WTC11 (cell line): ENCODE measurements around the gene ADRA1B.

Source experiments
- CREB1 ChIP-seq: sonication (generic); formaldehyde crosslinking; IDR thresholded peaks from 2 replicates; pipeline ENCODE4 v1.8.0; 2023; ENCODE audit warnings: mild to moderate bottlenecking, missing genetic modification reagents
- ELF4 ChIP-seq: sonication (generic); formaldehyde crosslinking; IDR thresholded peaks from 2 replicates; pipeline ENCODE4 v1.8.1; 2022; ENCODE audit warnings: low read depth, mild to moderate bottlenecking, moderate library complexity, missing genetic modification reagents
- ESRRA ChIP-seq: sonication (generic); formaldehyde crosslinking; IDR thresholded peaks from 2 replicates; pipeline ENCODE4 v1.8.1; 2022; ENCODE audit warnings: mild to moderate bottlenecking, missing genetic modification reagents, borderline replicate concordance
- TP53 ChIP-seq: sonication (generic); formaldehyde crosslinking; IDR thresholded peaks from 2 replicates; pipeline ENCODE4 v1.8.1; 2023; ENCODE audit warnings: mild to moderate bottlenecking, missing genetic modification reagents
- ZNF416 ChIP-seq: fragments of 250-450 bp; sonication (Bioruptor Pico); IDR thresholded peaks from 2 replicates; pipeline ENCODE4 v1.9.0; 2021; ENCODE audit warnings: mild to moderate bottlenecking, inconsistent platforms
- TF ChIP-seq, protein P1 (sequence below): fragments of 200-600 bp; IDR thresholded peaks from 2 replicates; pipeline ENCODE4 v1.8.0; 2022; ENCODE audit warnings: antibody characterized with exemption
- TF ChIP-seq, protein P2 (sequence below): sonication (generic); formaldehyde crosslinking; IDR thresholded peaks from 2 replicates; pipeline ENCODE4 v1.8.1; 2022; ENCODE audit warnings: missing genetic modification reagents, borderline replicate concordance
- TF ChIP-seq, protein P3 (sequence below): sonication (generic); formaldehyde crosslinking; IDR thresholded peaks from 2 replicates; pipeline ENCODE4 v1.8.1; 2023; ENCODE audit warnings: mild to moderate bottlenecking, missing genetic modification reagents, borderline replicate concordance
- TF ChIP-seq, protein P4 (sequence below): sonication (generic); formaldehyde crosslinking; IDR thresholded peaks from 2 replicates; pipeline ENCODE4 v1.8.0; 2022; ENCODE audit warnings: mild to moderate bottlenecking, missing genetic modification reagents
- TF ChIP-seq, protein P5 (sequence below): sonication (generic); formaldehyde crosslinking; IDR thresholded peaks from 2 replicates; pipeline ENCODE4 v1.8.1; 2023; ENCODE audit warnings: mild to moderate bottlenecking, moderate library complexity, missing genetic modification reagents
- TF ChIP-seq, protein P6 (sequence below): sonication (generic); formaldehyde crosslinking; IDR thresholded peaks from 2 replicates; pipeline ENCODE4 v1.8.1; 2022; ENCODE audit warnings: mild to moderate bottlenecking, moderate library complexity, missing genetic modification reagents

DNA sequence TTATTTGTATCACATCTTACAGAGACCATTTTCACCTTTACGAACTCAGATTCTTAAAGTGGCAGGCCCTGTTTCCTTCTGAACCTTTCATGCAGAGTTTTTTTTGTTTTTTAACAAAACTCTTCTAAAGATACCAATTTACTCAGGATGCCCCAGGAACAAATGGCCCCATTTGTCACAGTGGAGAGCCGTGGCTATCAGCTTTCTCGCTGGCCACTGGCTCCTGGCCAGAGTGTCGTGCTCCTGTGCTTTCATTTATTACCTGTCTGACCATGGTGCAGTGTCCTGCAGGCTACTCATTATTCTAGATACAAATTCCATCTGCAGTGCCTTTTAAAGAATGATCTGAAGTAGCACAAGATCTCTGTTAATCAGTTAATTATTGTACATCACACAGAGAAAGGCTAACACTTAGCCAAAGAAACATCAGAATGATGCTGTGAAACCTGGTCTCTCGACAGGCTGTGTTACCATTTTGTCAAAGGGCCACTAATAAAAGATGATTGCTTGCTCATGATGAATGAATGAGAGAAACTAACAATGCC is 27.8 kb downstream of the ADRA1B start:
- TF ChIP-seq, protein P1, sequence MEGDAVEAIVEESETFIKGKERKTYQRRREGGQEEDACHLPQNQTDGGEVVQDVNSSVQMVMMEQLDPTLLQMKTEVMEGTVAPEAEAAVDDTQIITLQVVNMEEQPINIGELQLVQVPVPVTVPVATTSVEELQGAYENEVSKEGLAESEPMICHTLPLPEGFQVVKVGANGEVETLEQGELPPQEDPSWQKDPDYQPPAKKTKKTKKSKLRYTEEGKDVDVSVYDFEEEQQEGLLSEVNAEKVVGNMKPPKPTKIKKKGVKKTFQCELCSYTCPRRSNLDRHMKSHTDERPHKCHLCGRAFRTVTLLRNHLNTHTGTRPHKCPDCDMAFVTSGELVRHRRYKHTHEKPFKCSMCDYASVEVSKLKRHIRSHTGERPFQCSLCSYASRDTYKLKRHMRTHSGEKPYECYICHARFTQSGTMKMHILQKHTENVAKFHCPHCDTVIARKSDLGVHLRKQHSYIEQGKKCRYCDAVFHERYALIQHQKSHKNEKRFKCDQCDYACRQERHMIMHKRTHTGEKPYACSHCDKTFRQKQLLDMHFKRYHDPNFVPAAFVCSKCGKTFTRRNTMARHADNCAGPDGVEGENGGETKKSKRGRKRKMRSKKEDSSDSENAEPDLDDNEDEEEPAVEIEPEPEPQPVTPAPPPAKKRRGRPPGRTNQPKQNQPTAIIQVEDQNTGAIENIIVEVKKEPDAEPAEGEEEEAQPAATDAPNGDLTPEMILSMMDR = no peak
- TF ChIP-seq CREB1 (CRISPR knock-in tag) = no peak
- no peak for TF ChIP-seq TP53 (CRISPR knock-in tag)
- TF ChIP-seq ELF4 (CRISPR knock-in tag) = no peak
- TF ChIP-seq, protein P2, sequence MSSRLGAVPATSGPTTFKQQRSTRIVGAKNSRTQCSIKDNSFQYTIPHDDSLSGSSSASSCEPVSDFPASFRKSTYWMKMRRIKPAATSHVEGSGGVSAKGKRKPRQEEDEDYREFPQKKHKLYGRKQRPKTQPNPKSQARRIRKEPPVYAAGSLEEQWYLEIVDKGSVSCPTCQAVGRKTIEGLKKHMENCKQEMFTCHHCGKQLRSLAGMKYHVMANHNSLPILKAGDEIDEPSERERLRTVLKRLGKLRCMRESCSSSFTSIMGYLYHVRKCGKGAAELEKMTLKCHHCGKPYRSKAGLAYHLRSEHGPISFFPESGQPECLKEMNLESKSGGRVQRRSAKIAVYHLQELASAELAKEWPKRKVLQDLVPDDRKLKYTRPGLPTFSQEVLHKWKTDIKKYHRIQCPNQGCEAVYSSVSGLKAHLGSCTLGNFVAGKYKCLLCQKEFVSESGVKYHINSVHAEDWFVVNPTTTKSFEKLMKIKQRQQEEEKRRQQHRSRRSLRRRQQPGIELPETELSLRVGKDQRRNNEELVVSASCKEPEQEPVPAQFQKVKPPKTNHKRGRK (CRISPR knock-in tag) = no peak
- TF ChIP-seq, protein P3, sequence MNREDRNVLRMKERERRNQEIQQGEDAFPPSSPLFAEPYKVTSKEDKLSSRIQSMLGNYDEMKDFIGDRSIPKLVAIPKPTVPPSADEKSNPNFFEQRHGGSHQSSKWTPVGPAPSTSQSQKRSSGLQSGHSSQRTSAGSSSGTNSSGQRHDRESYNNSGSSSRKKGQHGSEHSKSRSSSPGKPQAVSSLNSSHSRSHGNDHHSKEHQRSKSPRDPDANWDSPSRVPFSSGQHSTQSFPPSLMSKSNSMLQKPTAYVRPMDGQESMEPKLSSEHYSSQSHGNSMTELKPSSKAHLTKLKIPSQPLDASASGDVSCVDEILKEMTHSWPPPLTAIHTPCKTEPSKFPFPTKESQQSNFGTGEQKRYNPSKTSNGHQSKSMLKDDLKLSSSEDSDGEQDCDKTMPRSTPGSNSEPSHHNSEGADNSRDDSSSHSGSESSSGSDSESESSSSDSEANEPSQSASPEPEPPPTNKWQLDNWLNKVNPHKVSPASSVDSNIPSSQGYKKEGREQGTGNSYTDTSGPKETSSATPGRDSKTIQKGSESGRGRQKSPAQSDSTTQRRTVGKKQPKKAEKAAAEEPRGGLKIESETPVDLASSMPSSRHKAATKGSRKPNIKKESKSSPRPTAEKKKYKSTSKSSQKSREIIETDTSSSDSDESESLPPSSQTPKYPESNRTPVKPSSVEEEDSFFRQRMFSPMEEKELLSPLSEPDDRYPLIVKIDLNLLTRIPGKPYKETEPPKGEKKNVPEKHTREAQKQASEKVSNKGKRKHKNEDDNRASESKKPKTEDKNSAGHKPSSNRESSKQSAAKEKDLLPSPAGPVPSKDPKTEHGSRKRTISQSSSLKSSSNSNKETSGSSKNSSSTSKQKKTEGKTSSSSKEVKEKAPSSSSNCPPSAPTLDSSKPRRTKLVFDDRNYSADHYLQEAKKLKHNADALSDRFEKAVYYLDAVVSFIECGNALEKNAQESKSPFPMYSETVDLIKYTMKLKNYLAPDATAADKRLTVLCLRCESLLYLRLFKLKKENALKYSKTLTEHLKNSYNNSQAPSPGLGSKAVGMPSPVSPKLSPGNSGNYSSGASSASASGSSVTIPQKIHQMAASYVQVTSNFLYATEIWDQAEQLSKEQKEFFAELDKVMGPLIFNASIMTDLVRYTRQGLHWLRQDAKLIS (CRISPR knock-in tag) = no peak
- TF ChIP-seq, protein P4, sequence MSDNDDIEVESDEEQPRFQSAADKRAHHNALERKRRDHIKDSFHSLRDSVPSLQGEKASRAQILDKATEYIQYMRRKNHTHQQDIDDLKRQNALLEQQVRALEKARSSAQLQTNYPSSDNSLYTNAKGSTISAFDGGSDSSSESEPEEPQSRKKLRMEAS (CRISPR knock-in tag) = no peak
- TF ChIP-seq, protein P5, sequence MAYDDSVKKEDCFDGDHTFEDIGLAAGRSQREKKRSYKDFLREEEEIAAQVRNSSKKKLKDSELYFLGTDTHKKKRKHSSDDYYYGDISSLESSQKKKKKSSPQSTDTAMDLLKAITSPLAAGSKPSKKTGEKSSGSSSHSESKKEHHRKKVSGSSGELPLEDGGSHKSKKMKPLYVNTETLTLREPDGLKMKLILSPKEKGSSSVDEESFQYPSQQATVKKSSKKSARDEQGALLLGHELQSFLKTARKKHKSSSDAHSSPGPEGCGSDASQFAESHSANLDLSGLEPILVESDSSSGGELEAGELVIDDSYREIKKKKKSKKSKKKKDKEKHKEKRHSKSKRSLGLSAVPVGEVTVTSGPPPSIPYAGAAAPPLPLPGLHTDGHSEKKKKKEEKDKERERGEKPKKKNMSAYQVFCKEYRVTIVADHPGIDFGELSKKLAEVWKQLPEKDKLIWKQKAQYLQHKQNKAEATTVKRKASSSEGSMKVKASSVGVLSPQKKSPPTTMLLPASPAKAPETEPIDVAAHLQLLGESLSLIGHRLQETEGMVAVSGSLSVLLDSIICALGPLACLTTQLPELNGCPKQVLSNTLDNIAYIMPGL (CRISPR knock-in tag) = no peak
- TF ChIP-seq ZNF416 (CRISPR knock-in tag) = no peak
- TF ChIP-seq, protein P6, sequence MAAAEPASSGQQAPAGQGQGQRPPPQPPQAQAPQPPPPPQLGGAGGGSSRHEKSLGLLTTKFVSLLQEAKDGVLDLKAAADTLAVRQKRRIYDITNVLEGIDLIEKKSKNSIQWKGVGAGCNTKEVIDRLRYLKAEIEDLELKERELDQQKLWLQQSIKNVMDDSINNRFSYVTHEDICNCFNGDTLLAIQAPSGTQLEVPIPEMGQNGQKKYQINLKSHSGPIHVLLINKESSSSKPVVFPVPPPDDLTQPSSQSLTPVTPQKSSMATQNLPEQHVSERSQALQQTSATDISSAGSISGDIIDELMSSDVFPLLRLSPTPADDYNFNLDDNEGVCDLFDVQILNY = no peak
- no peak for TF ChIP-seq ESRRA (CRISPR knock-in tag)
